HFFc6 (cell line): Measurements from ENCODE around the gene FREM1. TPM values are rescaled to one million over a fixed set of nuclear protein-coding genes. Genes with fewer than 3 reads are reported as not detected.
A peak's percentile ranks its signal among the peaks of the same experiment; 100 is the strongest.

Experiments
- DNase-seq: peaks from one replicate; pipeline ENCODE4 v3.0.0-alpha.2; 2018
- H3K27ac Mint-ChIP-seq: 2 replicates; pipeline ENCODE4 v1.8.0; 2020; ENCODE audit warnings: mild to moderate bottlenecking, mixed read lengths
- H3K27me3 Mint-ChIP-seq: 2 replicates; pipeline ENCODE4 v1.8.0; 2021; ENCODE audit warnings: mild to moderate bottlenecking, moderate library complexity, mixed read lengths; ENCODE audit not compliant: insufficient read depth
- H3K36me3 Mint-ChIP-seq: 2 replicates; pipeline ENCODE4 v1.8.0; 2021; ENCODE audit warnings: low read depth, mixed read lengths
- H3K4me1 Mint-ChIP-seq: 2 replicates; pipeline ENCODE4 v1.8.0; 2020; ENCODE audit warnings: low read depth, mixed read lengths
- H3K4me3 Mint-ChIP-seq: 2 replicates; pipeline ENCODE4 v1.8.0; 2020; ENCODE audit warnings: mild to moderate bottlenecking, moderate library complexity, mixed read lengths
- H3K9me3 Mint-ChIP-seq: 2 replicates; pipeline ENCODE4 v1.8.0; 2020; ENCODE audit warnings: mild to moderate bottlenecking, mixed read lengths
- CTCF ChIP-seq: fragments of 200-600 bp; sonication (generic); IDR thresholded peaks from 2 replicates; pipeline ENCODE4 v1.5.0; 2021; ENCODE audit warnings: antibody characterized with exemption, mild to moderate bottlenecking
- total RNA-seq, 6 experiments: library from RNA; stranded (reverse); fragmentation: NEBNext Ultra II Directional; extraction: Animal tissue kit (Norgen Biotek cat#: 25700); gene quantifications; 2 replicates in 1 of 6; 3 replicates in 5 of 6; pipeline ENCODE4 v1.2.3, GENCODE V29; 2021

The FREM1 gene
- total RNA-seq, 6 experiments from 2014 or later: 0.03 to 0.16 (median 0.06) TPM; not detected in 2

GRCh38 chr9:14705079-14705478 is 205.1 kb downstream of the FREM1 start:
- Mint-ChIP-seq H3K36me3 (peaks cover 5% of the 10 kb centered on the region), H3K27ac (no peak overlapping the region), H3K9me3 (peaks cover 17% of the 10 kb centered on the region), H3K27me3 (peaks cover 2% of the 10 kb centered on the region), H3K4me3 (no peak overlapping the region), H3K4me1 (no peaks in the 10 kb centered on the region)
- no peak for TF ChIP-seq CTCF
- no peak for DNase-seq

- Mint-ChIP-seq H3K27ac (no peak overlapping the region), H3K27me3 (peaks cover 2% of the 10 kb centered on the region), H3K4me3 (no peak overlapping the region), H3K36me3 (peaks cover 5% of the 10 kb centered on the region), H3K4me1 (no peaks in the 10 kb centered on the region), H3K9me3 (peaks cover 17% of the 10 kb centered on the region)
- TF ChIP-seq CTCF: no peak
- no peak for DNase-seq
Observed at GRCh38 chr9:14704281-14704680, 205.9 kb downstream of the FREM1 start.

GRCh38 chr9:14702200-14702720 is 208.0 kb downstream of the FREM1 start:
- Mint-ChIP-seq H3K27ac (no peak overlapping the region), H3K9me3 (peaks cover 13% of the 10 kb centered on the region), H3K27me3 (peaks cover 6% of the 10 kb centered on the region), H3K4me3 (no peak overlapping the region), H3K36me3 (peaks cover 5% of the 10 kb centered on the region), H3K4me1 (no peaks in the 10 kb centered on the region)
- no peak for TF ChIP-seq CTCF
- no peak for DNase-seq

- Mint-ChIP-seq H3K27ac (peak within 1 kb of the TSS; percentile 74), H3K36me3 (peaks cover 10% of the 10 kb centered on the region), H3K4me1 (peaks cover 39% of the 10 kb centered on the region), H3K4me3 (peak within 1 kb of the TSS; percentile 96), H3K9me3 (no peaks in the 10 kb centered on the region), H3K27me3 (peaks cover 6% of the 10 kb centered on the region)
- DNase-seq: peak; percentile 22
- TF ChIP-seq CTCF: no peak
Observed at GRCh38 chr9:14693251-14693861, 216.9 kb downstream of the FREM1 start, which contains the start of gene ZDHHC21. Gene ZDHHC21 (minus strand): TSS chr9:14693432. CDS start chr9:14674340, 19,092 bp downstream.

GRCh38 chr9:14692470-14693250 is 217.6 kb downstream of the FREM1 start:
- peak overlapping the region; percentile 74 for H3K27ac Mint-ChIP-seq
- H3K27me3 Mint-ChIP-seq: peaks cover 6% of the 10 kb centered on the region
- peak overlapping the region; percentile 96 for H3K4me3 Mint-ChIP-seq
- peaks cover 46% of the 10 kb centered on the region for H3K4me1 Mint-ChIP-seq
- H3K9me3 Mint-ChIP-seq: no peaks in the 10 kb centered on the region
- DNase-seq: no peak
- no peak for TF ChIP-seq CTCF
- peaks cover 15% of the 10 kb centered on the region for H3K36me3 Mint-ChIP-seq
